ENCODE data around the gene MED9.

The MED9 gene

DNA sequence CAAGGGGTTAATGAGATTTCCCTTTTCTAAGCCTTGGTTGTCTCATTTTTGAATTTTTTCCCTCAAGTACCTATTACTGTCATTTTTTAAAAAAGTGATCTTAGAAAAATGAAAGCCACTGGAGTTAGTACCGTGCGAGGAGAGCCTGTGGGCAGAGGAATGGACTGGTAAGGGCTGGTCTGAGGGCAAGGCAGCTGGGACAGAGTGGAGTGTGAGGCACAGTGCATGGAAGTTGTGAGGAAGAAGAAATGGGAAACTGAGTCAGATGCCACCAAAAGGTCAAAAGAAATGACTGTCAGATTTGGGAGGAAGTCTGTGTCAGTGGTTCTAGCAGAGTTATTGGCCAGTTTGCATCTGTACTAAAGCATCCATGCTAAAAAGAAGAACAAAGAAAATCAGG lies 11.2 kb downstream of the MED9 start:
- H3K36me3 ChIP-seq (ENCODE audit: control insufficient read depth in 2 of 2, insufficient read depth in 2 of 2, low read length in 2 of 2): peaks cover 33 to 34% of the 10 kb centered on the region in 2 donors

GRCh38 chr17:17491031-17491471 lies 14.3 kb downstream of the MED9 start:
- Histone ChIP-seq H3K36me3 (ENCODE audit: control insufficient read depth in 2 of 2, insufficient read depth in 2 of 2, low read length in 2 of 2) (peaks cover 28 to 33% of the 10 kb centered on the region in 2 donors), H3K9me3 (ENCODE audit: control insufficient read depth in 2 of 2, low read length in 2 of 2) (no peaks in the 10 kb centered on the region), H3K4me1 (ENCODE audit: control insufficient read depth, insufficient read depth, low read length) (peaks cover 16% of the 10 kb centered on the region), H3K27me3 (ENCODE audit: control insufficient read depth in 1 of 2, insufficient read depth in 2 of 2, low read length in 2 of 2) (no peaks in the 10 kb centered on the region), H3K27ac (ENCODE audit: low read length) (no peak overlapping the region), H3K4me3 (ENCODE audit: low read length in 2 of 2) (no peak overlapping the region), H3K9ac (ENCODE audit: low read length in 2 of 2) (no peak overlapping the region)

More for the DNA sequence above, 11.2 kb downstream of the MED9 start:
- Histone ChIP-seq H3K9ac (ENCODE audit: low read length in 2 of 2) (no peak overlapping the region), H3K27ac (ENCODE audit: low read length) (no peak overlapping the region), H3K27me3 (ENCODE audit: control insufficient read depth in 1 of 2, insufficient read depth in 2 of 2, low read length in 2 of 2) (no peaks in the 10 kb centered on the region), H3K4me3 (ENCODE audit: low read length in 2 of 2) (no peak overlapping the region), H3K9me3 (ENCODE audit: control insufficient read depth in 2 of 2, low read length in 2 of 2) (no peaks in the 10 kb centered on the region), H3K4me1 (ENCODE audit: control insufficient read depth, insufficient read depth, low read length) (no peaks in the 10 kb centered on the region)

- no peaks in the 10 kb centered on the region for H3K27me3 ChIP-seq (ENCODE audit: control insufficient read depth in 1 of 2, insufficient read depth in 2 of 2, low read length in 2 of 2)
- H3K9ac ChIP-seq (ENCODE audit: low read length in 2 of 2): no peak overlapping the region
- H3K36me3 ChIP-seq (ENCODE audit: control insufficient read depth in 2 of 2, insufficient read depth in 2 of 2, low read length in 2 of 2): peaks cover 28 to 33% of the 10 kb centered on the region in 2 donors
- peaks cover 21% of the 10 kb centered on the region for H3K4me1 ChIP-seq (ENCODE audit: control insufficient read depth, insufficient read depth, low read length)
- H3K9me3 ChIP-seq (ENCODE audit: control insufficient read depth in 2 of 2, low read length in 2 of 2): no peaks in the 10 kb centered on the region
- H3K4me3 ChIP-seq (ENCODE audit: low read length in 2 of 2): no peak overlapping the region
- no peak overlapping the region for H3K27ac ChIP-seq (ENCODE audit: low read length)
These were observed 14.8 kb downstream of the MED9 start for GRCh38 chr17:17491546-17491988.

DNA sequence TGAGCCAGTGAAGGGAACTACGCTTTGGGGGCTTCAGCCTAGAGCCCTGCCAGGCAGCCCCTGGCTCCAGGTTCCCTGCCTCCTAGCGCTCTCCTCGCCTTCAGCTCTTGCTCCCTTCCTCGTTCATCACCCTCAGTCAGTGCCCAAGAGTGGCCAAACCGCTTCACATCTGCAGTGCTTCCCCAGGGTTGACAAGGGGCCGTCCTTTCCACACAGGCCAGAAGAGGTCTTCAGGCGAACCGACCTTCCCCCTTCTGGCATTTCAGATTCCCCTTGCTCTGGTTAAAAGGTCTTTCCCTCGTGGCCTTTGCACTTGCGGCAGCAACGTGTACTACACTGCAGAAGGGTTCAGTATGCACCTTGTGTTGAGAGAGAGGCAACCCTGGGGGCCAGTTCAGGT lies 15.3 kb downstream of the MED9 start:
- no peak overlapping the region for H3K9ac ChIP-seq (ENCODE audit: low read length in 2 of 2)
- no peaks in the 10 kb centered on the region for H3K27me3 ChIP-seq (ENCODE audit: control insufficient read depth in 1 of 2, insufficient read depth in 2 of 2, low read length in 2 of 2)
- H3K4me3 ChIP-seq (ENCODE audit: low read length in 2 of 2): no peak overlapping the region
- H3K9me3 ChIP-seq (ENCODE audit: control insufficient read depth in 2 of 2, low read length in 2 of 2): no peaks in the 10 kb centered on the region
- peaks cover 28 to 33% of the 10 kb centered on the region in 2 donors for H3K36me3 ChIP-seq (ENCODE audit: control insufficient read depth in 2 of 2, insufficient read depth in 2 of 2, low read length in 2 of 2)
- no peak overlapping the region for H3K27ac ChIP-seq (ENCODE audit: low read length)
- H3K4me1 ChIP-seq (ENCODE audit: control insufficient read depth, insufficient read depth, low read length): peaks cover 26% of the 10 kb centered on the region

DNA sequence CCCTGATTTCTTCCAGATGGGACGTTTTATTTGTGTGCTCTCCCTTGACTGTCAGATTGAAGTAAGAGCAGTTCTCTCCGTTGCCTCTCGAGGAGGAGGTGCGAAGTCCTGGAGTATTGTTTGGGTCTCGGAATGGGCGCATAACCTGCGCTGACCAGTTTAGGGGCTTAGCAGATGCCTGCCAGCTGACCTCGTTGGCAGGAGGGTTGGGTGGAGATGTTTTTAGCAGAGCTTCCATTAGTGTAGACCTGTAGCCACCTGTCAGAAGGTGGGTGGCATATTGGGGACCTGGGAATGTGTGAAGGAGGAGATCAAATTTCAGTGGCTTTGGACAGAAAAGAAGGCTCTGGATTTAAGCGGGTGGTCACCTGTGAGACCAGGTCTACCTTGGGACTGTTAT lies 15.8 kb downstream of the MED9 start:
- no peaks in the 10 kb centered on the region for H3K27me3 ChIP-seq (ENCODE audit: control insufficient read depth in 1 of 2, insufficient read depth in 2 of 2, low read length in 2 of 2)
- H3K9me3 ChIP-seq (ENCODE audit: control insufficient read depth in 2 of 2, low read length in 2 of 2): no peaks in the 10 kb centered on the region
- H3K36me3 ChIP-seq (ENCODE audit: control insufficient read depth in 2 of 2, insufficient read depth in 2 of 2, low read length in 2 of 2): peaks cover 26 to 30% of the 10 kb centered on the region in 2 donors
- peaks cover 28% of the 10 kb centered on the region for H3K4me1 ChIP-seq (ENCODE audit: control insufficient read depth, insufficient read depth, low read length)
- H3K27ac ChIP-seq (ENCODE audit: low read length): no peak overlapping the region
- no peak overlapping the region for H3K9ac ChIP-seq (ENCODE audit: low read length in 2 of 2)
- no peak overlapping the region for H3K4me3 ChIP-seq (ENCODE audit: low read length in 2 of 2)

- Histone ChIP-seq H3K9me3 (ENCODE audit: control insufficient read depth in 2 of 2, low read length in 2 of 2) (no peaks in the 10 kb centered on the region), H3K4me3 (ENCODE audit: low read length in 2 of 2) (no peak overlapping the region), H3K27ac (ENCODE audit: low read length) (no peak overlapping the region), H3K27me3 (ENCODE audit: control insufficient read depth in 1 of 2, insufficient read depth in 2 of 2, low read length in 2 of 2) (no peaks in the 10 kb centered on the region), H3K4me1 (ENCODE audit: control insufficient read depth, insufficient read depth, low read length) (peaks cover 28% of the 10 kb centered on the region), H3K36me3 (ENCODE audit: control insufficient read depth in 2 of 2, insufficient read depth in 2 of 2, low read length in 2 of 2) (peaks cover 19 to 28% of the 10 kb centered on the region in 2 donors), H3K9ac (ENCODE audit: low read length in 2 of 2) (no peak overlapping the region)
These were observed 16.6 kb downstream of the MED9 start for GRCh38 chr17:17493249-17493985.

GRCh38 chr17:17493986-17494466 lies 17.2 kb downstream of the MED9 start:
- peaks cover 19 to 24% of the 10 kb centered on the region in 2 donors for H3K36me3 ChIP-seq (ENCODE audit: control insufficient read depth in 2 of 2, insufficient read depth in 2 of 2, low read length in 2 of 2)
- H3K27me3 ChIP-seq (ENCODE audit: control insufficient read depth in 1 of 2, insufficient read depth in 2 of 2, low read length in 2 of 2): no peaks in the 10 kb centered on the region
- H3K9me3 ChIP-seq (ENCODE audit: control insufficient read depth in 2 of 2, low read length in 2 of 2): no peaks in the 10 kb centered on the region
- H3K27ac ChIP-seq (ENCODE audit: low read length): no peak overlapping the region
- H3K4me3 ChIP-seq (ENCODE audit: low read length in 2 of 2): no peak overlapping the region
- no peak overlapping the region for H3K9ac ChIP-seq (ENCODE audit: low read length in 2 of 2)
- peaks cover 28% of the 10 kb centered on the region for H3K4me1 ChIP-seq (ENCODE audit: control insufficient read depth, insufficient read depth, low read length)

DNA sequence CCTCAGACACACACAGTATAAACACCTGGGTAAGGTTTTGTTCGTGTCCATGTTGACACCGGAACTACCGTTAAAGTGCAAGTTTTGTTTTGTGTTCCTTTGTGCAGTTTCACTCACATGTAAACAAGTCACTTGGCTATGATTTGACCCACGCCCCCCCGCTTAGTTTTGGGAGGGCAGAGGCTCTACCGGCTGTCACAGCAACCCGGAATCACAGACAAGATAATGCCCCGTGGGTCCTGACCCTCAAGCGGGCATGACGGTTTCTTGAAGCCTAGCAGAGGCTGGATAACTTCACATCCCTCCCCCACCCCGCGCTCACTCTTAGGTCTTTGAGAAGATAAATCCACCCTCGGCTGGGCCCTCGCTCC lies 17.7 kb downstream of the MED9 start:
- peaks cover 19 to 23% of the 10 kb centered on the region in 2 donors for H3K36me3 ChIP-seq (ENCODE audit: control insufficient read depth in 2 of 2, insufficient read depth in 2 of 2, low read length in 2 of 2)
- H3K9ac ChIP-seq (ENCODE audit: low read length in 2 of 2): no peak overlapping the region
- H3K27me3 ChIP-seq (ENCODE audit: control insufficient read depth in 1 of 2, insufficient read depth in 2 of 2, low read length in 2 of 2): no peaks in the 10 kb centered on the region
- peaks cover 28% of the 10 kb centered on the region for H3K4me1 ChIP-seq (ENCODE audit: control insufficient read depth, insufficient read depth, low read length)
- H3K27ac ChIP-seq (ENCODE audit: low read length): no peak overlapping the region
- H3K4me3 ChIP-seq (ENCODE audit: low read length in 2 of 2): peak overlapping the region in 1 of 2 donors; percentile 80
- H3K9me3 ChIP-seq (ENCODE audit: control insufficient read depth in 2 of 2, low read length in 2 of 2): no peaks in the 10 kb centered on the region

GRCh38 chr17:17494870-17495535 lies 18.2 kb downstream of the MED9 start:
- no peaks in the 10 kb centered on the region for H3K27me3 ChIP-seq (ENCODE audit: control insufficient read depth in 1 of 2, insufficient read depth in 2 of 2, low read length in 2 of 2)
- peaks cover 28% of the 10 kb centered on the region for H3K4me1 ChIP-seq (ENCODE audit: control insufficient read depth, insufficient read depth, low read length)
- peaks cover 19 to 20% of the 10 kb centered on the region in 2 donors for H3K36me3 ChIP-seq (ENCODE audit: control insufficient read depth in 2 of 2, insufficient read depth in 2 of 2, low read length in 2 of 2)
- H3K4me3 ChIP-seq (ENCODE audit: low read length in 2 of 2): peak overlapping the region; percentile 71 to 80
- no peak overlapping the region for H3K27ac ChIP-seq (ENCODE audit: low read length)
- H3K9ac ChIP-seq (ENCODE audit: low read length in 2 of 2): no peak overlapping the region
- H3K9me3 ChIP-seq (ENCODE audit: control insufficient read depth in 2 of 2, low read length in 2 of 2): no peaks in the 10 kb centered on the region

- Histone ChIP-seq H3K4me3 (ENCODE audit: low read length in 2 of 2) (peak overlapping the region; percentile 71 to 80), H3K9ac (ENCODE audit: low read length in 2 of 2) (peak overlapping the region in 1 of 2 donors; percentile 68), H3K27me3 (ENCODE audit: control insufficient read depth in 1 of 2, insufficient read depth in 2 of 2, low read length in 2 of 2) (no peaks in the 10 kb centered on the region), H3K9me3 (ENCODE audit: control insufficient read depth in 2 of 2, low read length in 2 of 2) (no peaks in the 10 kb centered on the region), H3K27ac (ENCODE audit: low read length) (no peak overlapping the region), H3K4me1 (ENCODE audit: control insufficient read depth, insufficient read depth, low read length) (peaks cover 28% of the 10 kb centered on the region), H3K36me3 (ENCODE audit: control insufficient read depth in 2 of 2, insufficient read depth in 2 of 2, low read length in 2 of 2) (peaks cover 16 to 18% of the 10 kb centered on the region in 2 donors)
These were observed 18.9 kb downstream of the MED9 start for GRCh38 chr17:17495536-17496188.
